Dedifferentiated amniotic fluid mesenchymal stem cell (primary cell): ENCODE results near the gene KIF4B.
"Not testable (repeated sequence)": the region's sequence is repeated elsewhere in the genome, so short reads cannot be mapped to it uniquely, and the experiment has no call there.

Source experiments
- DNase-seq: peaks from one replicate; pipeline ENCODE4 v3.0.0-alpha.2; 2016; ENCODE audit errors: extremely low spot score

Gene KIF4B

GRCh38 chr5:155004138-155004744, 9.3 kb upstream of the KIF4B start:
- DNase-seq = no peak

- not testable (repeated sequence) for DNase-seq
These were observed 7.3 kb upstream of the KIF4B start for GRCh38 chr5:155006265-155006664.

- no peak for DNase-seq
These were observed 4.9 kb upstream of the KIF4B start for GRCh38 chr5:155008669-155009068.

- no peak for DNase-seq
These were observed 2.7 kb upstream of the KIF4B start for GRCh38 chr5:155010881-155011280.

- DNase-seq = no peak
These were observed 1.7 kb downstream of the KIF4B start for GRCh38 chr5:155015239-155015638.

GRCh38 chr5:155017610-155018009, 4.1 kb downstream of the KIF4B start:
- DNase-seq = no peak

- no peak for DNase-seq
These were observed 6.2 kb downstream of the KIF4B start for GRCh38 chr5:155019601-155020226.

GRCh38 chr5:155021842-155022241, 8.3 kb downstream of the KIF4B start:
- DNase-seq = no peak

- DNase-seq = no peak
These were observed 9.8 kb downstream of the KIF4B start for GRCh38 chr5:155023320-155023719.

GRCh38 chr5:155024015-155024414, 10.5 kb downstream of the KIF4B start:
- DNase-seq = no peak

GRCh38 chr5:155025895-155026294, 12.3 kb downstream of the KIF4B start:
- no peak for DNase-seq

GRCh38 chr5:155027993-155028629, 14.6 kb downstream of the KIF4B start:
- no peak for DNase-seq

- no peak for DNase-seq
These were observed 15.7 kb downstream of the KIF4B start for GRCh38 chr5:155029240-155029639.

- not testable (repeated sequence) for DNase-seq
These were observed 20.7 kb downstream of the KIF4B start for GRCh38 chr5:155034145-155034744.

GRCh38 chr5:155035087-155035486, 21.5 kb downstream of the KIF4B start:
- not testable (repeated sequence) for DNase-seq

GRCh38 chr5:155040984-155041653, 27.6 kb downstream of the KIF4B start:
- DNase-seq = no peak

- DNase-seq = no peak
These were observed 31.0 kb downstream of the KIF4B start for GRCh38 chr5:155044591-155044990.

- DNase-seq = no peak
These were observed 33.0 kb downstream of the KIF4B start for GRCh38 chr5:155046591-155046990.

- DNase-seq = no peak
These were observed 34.3 kb downstream of the KIF4B start for GRCh38 chr5:155047818-155048217.

- no peak for DNase-seq
These were observed 36.2 kb downstream of the KIF4B start for GRCh38 chr5:155049569-155050383.

GRCh38 chr5:155050384-155051019, 36.9 kb downstream of the KIF4B start:
- DNase-seq = no peak
